ENCODE data around the gene PET117.
"Not testable (repeated sequence)": the region's sequence is repeated elsewhere in the genome, so short reads cannot be mapped to it uniquely, and the experiment has no call there.

DNA sequence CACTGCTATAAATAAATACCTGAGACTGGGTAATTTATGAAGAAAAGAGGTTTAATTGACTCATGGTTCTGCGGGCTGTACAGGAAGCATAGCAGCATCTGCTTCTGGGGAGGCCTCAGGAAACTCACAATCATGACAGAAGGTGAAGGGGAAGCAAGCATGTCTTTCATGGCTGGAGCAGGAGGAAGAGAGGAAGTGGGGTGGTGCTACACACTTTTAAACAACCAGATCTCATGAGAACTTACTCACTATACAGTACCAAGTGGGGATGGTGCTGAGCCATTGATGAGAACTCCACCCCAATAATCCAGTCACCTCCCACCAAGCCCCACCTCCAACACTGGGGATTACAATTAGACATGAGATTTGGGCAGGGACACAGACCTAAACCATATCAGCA is 9.1 kb upstream of the PET117 start:
- not testable (repeated sequence) for TF ChIP-seq POLR2AphosphoS5 (IDR thresholded peaks at IDR 0.05; ENCODE audit: borderline replicate concordance, low read depth, low read length); EZH2 (IDR thresholded peaks at IDR 0.05)
